Ovary (tissue), 9 donors: Measurements from ENCODE around the gene SEMA6B. TPM values are rescaled to one million over a fixed set of nuclear protein-coding genes. Genes with fewer than 3 reads are reported as not detected.

ENCODE experiments used
- DNase-seq, 5 donors: peaks; one replicate each; pipeline ENCODE4 v3.0.0-alpha.2; 2019 to 2020
- H3K27ac ChIP-seq, 2 donors: fragments of 200-600 bp; one replicate each; pipeline versions ENCODE4 v1.5.1 to v1.8.0; 2019 to 2022
- H3K27me3 ChIP-seq: fragments of 200-600 bp; one replicate; pipeline ENCODE4 v1.8.0; 2022
- H3K36me3 ChIP-seq: fragments of 200-600 bp; sonication (generic); one replicate; pipeline ENCODE4 v1.5.1; 2019
- H3K4me1 ChIP-seq: one replicate; pipeline ENCODE4 v1.8.1; 2013; ENCODE audit warnings: mild to moderate bottlenecking, moderate library complexity; ENCODE audit not compliant: insufficient read depth
- H3K4me3 ChIP-seq: fragments of 200-600 bp; sonication (generic); one replicate; pipeline ENCODE4 v1.5.1; 2017
- H3K9me3 ChIP-seq, 2 donors: fragments of 200-600 bp in 1 of 2; sonication (generic) in 1 of 2; one replicate each; pipeline versions ENCODE4 v1.5.1 to v1.8.1; 2013 to 2019; ENCODE audit warnings: mild to moderate bottlenecking in 1 of 2, moderate library complexity in 1 of 2
- EP300 ChIP-seq: sonication (generic); formaldehyde crosslinking; IDR thresholded peaks from one replicate; pipeline ENCODE4 v1.6.1; 2017; ENCODE audit warnings: antibody characterized with exemption
- POLR2A ChIP-seq: fragments of 450-650 bp; IDR thresholded peaks from one replicate; pipeline ENCODE4 v1.6.1; 2017; ENCODE audit warnings: antibody characterized with exemption, mild to moderate bottlenecking, moderate library complexity
- WGBS, 3 donors: extraction: QIAGEN DNeasy Blood & Tissue Kit in 1 of 3; methylation state at CpG; one replicate each; pipeline versions ENCODE4 v1.1.5 to v1.1.7; 2013 to 2017; 5-methylcytosine and 5-hydroxymethylcytosine counted together
- intact Hi-C, 4 donors: fragments of 100-400 bp; cut with DNase I; formaldehyde crosslinking; loops; one replicate each; pipeline versions ENCODE4 v1.11.0 to v1.15.1; 2022 to 2023
- polyA plus RNA-seq, 2 donors: library from polyadenylated mRNA; stranded (reverse); fragments of 200-250 nt in 1 of 2; fragments of 350-450 nt in 1 of 2; fragmentation: Illumina TruSeq in 1 of 2; extraction: RNeasy Lipid Tissue Mini Kit (QIAGEN cat#74804) in 1 of 2; gene quantifications; one replicate each; pipeline ENCODE4 v1.2.3, GENCODE V29; 2013 to 2014
- total RNA-seq, 7 donors: library from RNA; depleted of rRNA in 2 of 7; stranded (reverse); fragments of >200 nt in 2 of 7; fragmentation: NEBNext Ultra II Directional in 3 of 7; extraction: Animal tissue kit (Norgen Biotek cat#: 25700) in 3 of 7; gene quantifications; one replicate each; pipeline versions ENCODE4 v1.1.0 to v1.2.4, GENCODE V29; 2016 to 2023
- TF ChIP-seq, protein P1 (sequence below), 3 donors: fragments of 450-650 bp in 2 of 3; fragments of 200-600 bp in 1 of 3; IDR thresholded peaks; one replicate each; pipeline versions ENCODE4 v1.5.1 to v1.8.0; 2016 to 2022; ENCODE audit warnings: antibody characterized with exemption in 3 of 3, mild to moderate bottlenecking in 1 of 3
- donor health status: DM: no; HTN: no; CAD: no; lungs with moderate emphysema.
- donor health status: DM: no; HTN: no; CAD: no.
- donor health status: Bipolar disorder and iron deficiency.
- donor health status: DM: yes; HTN: yes; CAD: no.
- donor health status: DM: no; HTN: no; CAD: no.
- donor health status: DM: yes; HTN: yes; CAD: no.

SEMA6B gene
- total and polyA plus RNA-seq, 9 donors, result 0.77 to 9.7 (median 5.5) TPM

DNA sequence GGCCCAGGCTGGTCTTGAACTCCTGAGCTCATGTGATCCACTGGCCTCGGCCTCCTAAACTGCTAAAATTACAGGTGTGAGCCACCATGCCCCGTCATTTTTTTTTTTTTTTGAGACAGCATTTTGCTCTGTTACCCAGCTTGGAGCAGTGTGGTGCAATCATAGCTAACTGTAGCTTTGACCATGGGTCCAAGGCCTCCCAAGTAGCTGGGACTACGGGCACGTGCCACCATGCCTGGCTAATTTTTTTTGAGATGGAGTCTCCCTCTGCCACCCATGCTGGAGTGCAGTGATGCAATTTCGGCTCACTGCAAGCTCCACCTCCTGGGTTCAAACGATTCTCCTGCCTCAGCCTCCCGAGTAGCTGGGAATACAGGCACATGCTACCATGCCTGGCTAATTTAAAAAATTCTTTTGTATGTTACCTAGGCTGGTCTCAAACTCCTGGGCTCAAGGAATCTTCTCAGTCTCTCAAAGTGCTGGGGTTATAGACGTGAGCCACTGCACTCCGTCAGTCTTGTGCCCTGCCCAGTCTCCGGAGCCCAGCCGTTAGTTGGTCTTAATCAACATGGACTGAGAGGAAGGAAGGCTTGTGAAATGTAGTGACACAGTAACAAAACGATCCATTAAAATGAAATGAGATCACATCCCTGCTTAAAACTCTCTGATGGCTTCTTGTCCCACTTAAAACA, 18.2 kb downstream of the SEMA6B start:
- WGBS, 3 donors, result 85 to 92% (median 86%) methylated on average over 12 of the region's 12 CpGs
- no peak for DNase-seq
- Histone ChIP-seq H3K27me3 (no peaks in the 10 kb centered on the region), H3K4me1 (peaks cover 6% of the 10 kb centered on the region), H3K9me3 (no peaks in the 10 kb centered on the region), H3K36me3 (no peaks in the 10 kb centered on the region), H3K27ac (no peak overlapping the region), H3K4me3 (no peak overlapping the region)
- intact Hi-C loops, result no loop called here
- no peak for TF ChIP-seq EP300
- no peak for TF ChIP-seq POLR2A
- TF ChIP-seq, protein P1, sequence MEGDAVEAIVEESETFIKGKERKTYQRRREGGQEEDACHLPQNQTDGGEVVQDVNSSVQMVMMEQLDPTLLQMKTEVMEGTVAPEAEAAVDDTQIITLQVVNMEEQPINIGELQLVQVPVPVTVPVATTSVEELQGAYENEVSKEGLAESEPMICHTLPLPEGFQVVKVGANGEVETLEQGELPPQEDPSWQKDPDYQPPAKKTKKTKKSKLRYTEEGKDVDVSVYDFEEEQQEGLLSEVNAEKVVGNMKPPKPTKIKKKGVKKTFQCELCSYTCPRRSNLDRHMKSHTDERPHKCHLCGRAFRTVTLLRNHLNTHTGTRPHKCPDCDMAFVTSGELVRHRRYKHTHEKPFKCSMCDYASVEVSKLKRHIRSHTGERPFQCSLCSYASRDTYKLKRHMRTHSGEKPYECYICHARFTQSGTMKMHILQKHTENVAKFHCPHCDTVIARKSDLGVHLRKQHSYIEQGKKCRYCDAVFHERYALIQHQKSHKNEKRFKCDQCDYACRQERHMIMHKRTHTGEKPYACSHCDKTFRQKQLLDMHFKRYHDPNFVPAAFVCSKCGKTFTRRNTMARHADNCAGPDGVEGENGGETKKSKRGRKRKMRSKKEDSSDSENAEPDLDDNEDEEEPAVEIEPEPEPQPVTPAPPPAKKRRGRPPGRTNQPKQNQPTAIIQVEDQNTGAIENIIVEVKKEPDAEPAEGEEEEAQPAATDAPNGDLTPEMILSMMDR (IDR thresholded peaks at IDR 0.05), result no peak

DNA sequence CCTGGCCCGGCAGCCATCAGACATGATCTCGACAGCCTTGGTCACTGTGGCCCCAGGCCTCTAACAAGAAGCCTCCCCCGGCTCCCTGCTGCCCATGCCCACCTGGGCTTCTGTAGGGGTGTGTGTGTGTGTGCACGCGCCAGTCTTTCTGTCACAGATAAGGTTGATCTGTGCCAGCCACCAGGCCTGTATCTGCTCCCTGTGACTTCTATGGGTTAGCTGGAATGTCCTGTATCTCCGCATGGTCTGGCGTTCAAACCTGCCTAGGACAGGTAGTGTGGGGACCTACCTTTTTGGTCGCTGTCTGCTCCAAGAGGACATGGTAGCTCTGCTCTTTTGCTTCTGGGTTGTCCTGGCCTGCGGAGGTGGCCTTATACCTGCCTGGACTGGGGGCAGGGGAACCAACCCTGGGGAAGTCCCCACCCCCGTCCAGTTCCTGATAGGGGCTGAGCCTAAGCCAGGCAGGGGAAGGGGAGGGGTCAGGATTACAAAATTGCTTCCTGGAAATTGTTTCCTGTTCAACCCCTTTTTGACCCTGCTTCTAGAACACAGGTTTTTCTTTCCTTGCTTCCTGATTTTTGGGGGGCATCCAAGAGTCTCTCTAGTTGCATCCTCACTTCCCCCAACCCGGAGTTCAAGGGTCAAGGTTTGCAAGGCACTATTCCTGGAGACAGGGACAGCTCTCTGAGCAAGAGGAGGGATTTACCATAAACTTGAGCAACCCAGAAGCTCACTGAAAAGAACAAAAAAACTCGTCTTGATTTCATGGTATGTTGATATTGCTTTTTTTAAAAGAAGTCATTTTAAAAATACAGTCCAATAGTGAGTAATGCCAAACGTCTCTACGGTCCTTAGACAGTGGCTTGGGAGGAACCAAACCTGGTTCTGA, 19.5 kb downstream of the SEMA6B start, which contains the start of gene LRG1:
Gene LRG1 (minus strand): TSS at position 344 of the 889 bp plus-strand sequence. CDS start 23 bp downstream, at position 321.
- peak; percentile 59 for TF ChIP-seq EP300
- no peak for TF ChIP-seq POLR2A
- TF ChIP-seq, protein P1 (IDR thresholded peaks at IDR 0.05), result no peak
- intact Hi-C loops, result no loop called here
- WGBS, 3 donors, result 43 to 53% (median 45%) methylated on average over 14 of the region's 14 CpGs
- Histone ChIP-seq H3K27ac (peak within 1 kb of the TSS in 1 of 2 donors; percentile 59), H3K4me3 (no peak within 1 kb of the TSS), H3K9me3 (no peaks in the 10 kb centered on the region), H3K36me3 (no peaks in the 10 kb centered on the region), H3K27me3 (no peaks in the 10 kb centered on the region), H3K4me1 (peaks cover 10% of the 10 kb centered on the region)
- DNase-seq, result peak; percentile 47 to 86 (median 82)

DNA sequence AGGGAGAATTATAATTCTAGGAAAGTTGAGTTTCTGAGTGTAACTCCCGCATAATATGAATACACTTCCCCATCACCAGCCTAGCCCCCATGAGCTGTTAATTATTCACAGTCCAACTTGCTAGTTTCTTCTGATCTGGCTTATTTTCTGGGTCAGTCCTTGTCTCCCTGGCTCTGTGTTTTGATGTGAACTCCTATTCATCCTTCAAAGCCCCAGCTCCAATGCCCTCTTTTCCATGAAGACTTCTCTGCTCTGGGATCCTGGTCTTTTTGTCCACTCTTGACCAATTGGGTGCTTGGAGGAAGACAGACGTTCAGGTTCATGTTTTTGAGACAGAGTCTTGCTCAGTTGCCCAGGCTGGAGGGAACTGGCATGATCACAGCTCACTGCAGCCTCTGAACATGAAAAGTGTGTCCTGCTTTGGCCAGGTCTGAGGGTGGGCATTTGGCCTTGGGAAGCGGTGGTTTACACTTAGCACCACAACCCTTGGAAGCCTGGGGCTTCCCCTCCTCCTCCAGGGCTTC, 20.3 kb downstream of the SEMA6B start:
- no peak overlapping the region for H3K4me3 ChIP-seq

DNA sequence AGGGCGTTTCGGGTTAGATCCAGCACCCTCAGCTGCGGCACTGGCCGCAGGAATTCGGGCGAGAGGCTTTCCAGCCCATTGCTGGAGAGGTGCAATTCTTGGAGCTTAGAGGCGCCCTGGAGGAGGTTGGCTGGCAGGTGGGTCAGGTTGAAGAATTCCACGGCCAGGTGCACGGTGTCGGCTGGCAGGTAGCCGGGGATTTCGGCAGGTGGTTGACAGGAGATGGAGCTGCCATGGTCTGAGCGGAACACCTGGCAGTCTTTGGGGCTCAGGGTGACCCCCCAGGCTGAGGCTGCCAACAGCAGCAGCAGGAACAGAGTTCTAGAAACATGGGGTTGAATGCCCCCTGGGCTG, 20.9 kb downstream of the SEMA6B start:
- Histone ChIP-seq H3K36me3 (no peaks in the 10 kb centered on the region), H3K27me3 (no peaks in the 10 kb centered on the region), H3K4me1 (peaks cover 15% of the 10 kb centered on the region), H3K4me3 (no peak overlapping the region), H3K9me3 (no peaks in the 10 kb centered on the region), H3K27ac (no peak overlapping the region)
- intact Hi-C loops, result no loop called here
- no peak for DNase-seq
- TF ChIP-seq POLR2A, result no peak
- TF ChIP-seq, protein P1 (IDR thresholded peaks at IDR 0.05), result no peak
- TF ChIP-seq EP300, result no peak
- WGBS, 3 donors, result 81 to 84% (median 81%) methylated on average over 13 of the region's 13 CpGs

More for the DNA sequence above, 20.3 kb downstream of the SEMA6B start:
- 74 to 87% (median 80%) methylated on average over 3 of the region's 3 CpGs for WGBS, 3 donors
- Histone ChIP-seq H3K4me1 (peaks cover 12% of the 10 kb centered on the region), H3K36me3 (no peaks in the 10 kb centered on the region), H3K9me3 (no peaks in the 10 kb centered on the region), H3K27ac (peak overlapping the region in 1 of 2 donors; percentile 46), H3K27me3 (no peaks in the 10 kb centered on the region)
- TF ChIP-seq POLR2A, result no peak
- TF ChIP-seq EP300, result no peak
- TF ChIP-seq, protein P1 (IDR thresholded peaks at IDR 0.05), result no peak
- no peak for DNase-seq
- intact Hi-C loops, result no loop called here
